NCI-H510A (cell line): ENCODE data around the gene NR2F1.

Source experiments
- DNase-seq: peaks from one replicate; lab custom pipeline; 2025; lab: John Stamatoyannopoulos, UW

Gene NR2F1

GRCh38 chr5:93591323-93591945, 8.4 kb downstream of the NR2F1 start:
- DNase-seq, result no peak

- DNase-seq, result no peak
These were observed 9.9 kb downstream of the NR2F1 start for GRCh38 chr5:93592883-93593282.

- no peak for DNase-seq
These were observed 10.6 kb downstream of the NR2F1 start for GRCh38 chr5:93593476-93594131.

DNA sequence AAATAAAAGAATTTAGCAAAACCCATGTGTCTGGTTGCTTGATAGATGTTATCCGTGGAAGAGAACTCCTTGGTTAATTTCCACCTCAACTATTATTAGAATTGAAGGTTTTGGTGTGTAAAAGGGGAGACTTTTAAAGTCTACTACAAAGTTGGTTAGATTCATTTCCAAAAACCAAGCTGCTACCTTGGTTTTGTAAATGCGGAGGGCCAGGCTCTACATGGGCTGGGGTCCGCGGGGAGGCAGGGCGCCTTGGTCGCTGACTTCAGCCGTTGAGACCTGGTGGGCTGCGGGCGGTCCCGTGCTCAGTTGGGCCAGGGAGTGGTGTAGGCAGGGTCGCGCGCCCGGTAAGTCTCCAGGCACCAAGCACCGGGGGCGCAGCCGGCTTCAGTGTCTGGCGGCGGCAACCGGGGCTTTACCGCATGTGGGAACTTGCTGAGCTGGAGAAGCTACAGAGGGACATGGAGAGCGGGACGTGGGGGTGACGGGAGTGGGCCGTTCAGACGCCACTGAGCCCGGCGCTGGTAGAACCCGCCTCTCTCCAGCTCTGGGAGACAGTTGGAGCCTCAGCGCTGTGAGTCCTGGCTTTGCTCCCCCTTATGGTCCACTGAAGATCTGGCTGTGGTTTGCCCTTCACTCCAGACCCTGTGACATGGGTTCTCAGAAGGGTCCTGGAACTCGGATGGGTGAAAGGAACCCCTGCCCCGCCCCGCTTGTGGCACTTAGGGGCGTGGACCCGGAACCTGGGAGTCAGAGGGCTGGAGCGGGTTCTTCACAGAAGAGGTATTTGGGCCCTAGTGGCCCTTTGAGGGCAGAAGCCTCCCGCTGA, 11.8 kb downstream of the NR2F1 start:
- no peak for DNase-seq

GRCh38 chr5:93595420-93596147, 12.6 kb downstream of the NR2F1 start:
- DNase-seq, result no peak

- DNase-seq, result no peak
These were observed 13.3 kb downstream of the NR2F1 start for GRCh38 chr5:93596310-93596675.

DNA sequence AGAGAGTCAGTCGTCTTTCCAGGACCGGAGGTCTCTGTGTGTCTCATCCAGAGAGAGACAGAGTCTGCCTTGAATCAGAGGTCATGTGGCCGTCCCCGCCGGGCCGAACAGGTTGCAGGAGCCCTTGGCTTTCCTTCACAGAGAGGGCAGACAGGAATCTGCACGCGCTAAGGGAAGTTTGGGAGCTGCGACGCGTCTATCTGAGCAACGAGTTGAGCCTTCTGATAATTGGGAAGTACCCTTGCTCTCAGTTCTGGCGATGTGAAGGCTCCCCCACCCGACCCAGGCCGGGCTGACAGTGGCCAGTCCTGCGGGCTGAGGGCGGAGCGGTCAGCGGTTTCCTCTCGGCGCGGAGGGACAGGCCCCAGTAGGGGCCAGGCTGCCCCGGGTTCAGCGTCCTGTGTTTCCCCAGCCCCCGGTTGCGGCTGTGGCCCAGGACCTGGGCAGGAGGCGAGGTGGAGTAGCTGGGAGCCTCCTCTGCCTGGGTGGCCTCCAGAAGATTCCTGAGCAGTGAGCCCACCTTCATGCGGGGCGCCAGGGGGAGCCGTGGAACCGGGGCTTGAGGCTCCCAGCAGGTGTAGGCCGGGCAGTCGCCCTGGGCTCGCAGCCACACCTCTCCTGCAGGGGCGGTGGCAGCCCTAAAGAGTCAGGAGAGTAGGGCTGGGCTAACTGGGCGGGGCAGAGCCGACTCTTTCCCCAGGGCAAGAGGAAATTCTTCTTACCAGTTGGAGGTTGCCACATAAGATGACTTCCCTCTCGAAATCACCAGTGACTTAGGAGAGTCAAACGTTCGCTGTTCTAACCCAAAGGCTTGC, 13.9 kb downstream of the NR2F1 start:
- DNase-seq, result no peak

GRCh38 chr5:93598091-93599000, 15.3 kb downstream of the NR2F1 start:
- DNase-seq, result no peak

- DNase-seq, result no peak
These were observed 16.0 kb downstream of the NR2F1 start for GRCh38 chr5:93599001-93599379.

GRCh38 chr5:93599399-93600120, 16.5 kb downstream of the NR2F1 start:
- DNase-seq, result no peak

- no peak for DNase-seq
These were observed 17.5 kb downstream of the NR2F1 start for GRCh38 chr5:93600409-93601070.

DNA sequence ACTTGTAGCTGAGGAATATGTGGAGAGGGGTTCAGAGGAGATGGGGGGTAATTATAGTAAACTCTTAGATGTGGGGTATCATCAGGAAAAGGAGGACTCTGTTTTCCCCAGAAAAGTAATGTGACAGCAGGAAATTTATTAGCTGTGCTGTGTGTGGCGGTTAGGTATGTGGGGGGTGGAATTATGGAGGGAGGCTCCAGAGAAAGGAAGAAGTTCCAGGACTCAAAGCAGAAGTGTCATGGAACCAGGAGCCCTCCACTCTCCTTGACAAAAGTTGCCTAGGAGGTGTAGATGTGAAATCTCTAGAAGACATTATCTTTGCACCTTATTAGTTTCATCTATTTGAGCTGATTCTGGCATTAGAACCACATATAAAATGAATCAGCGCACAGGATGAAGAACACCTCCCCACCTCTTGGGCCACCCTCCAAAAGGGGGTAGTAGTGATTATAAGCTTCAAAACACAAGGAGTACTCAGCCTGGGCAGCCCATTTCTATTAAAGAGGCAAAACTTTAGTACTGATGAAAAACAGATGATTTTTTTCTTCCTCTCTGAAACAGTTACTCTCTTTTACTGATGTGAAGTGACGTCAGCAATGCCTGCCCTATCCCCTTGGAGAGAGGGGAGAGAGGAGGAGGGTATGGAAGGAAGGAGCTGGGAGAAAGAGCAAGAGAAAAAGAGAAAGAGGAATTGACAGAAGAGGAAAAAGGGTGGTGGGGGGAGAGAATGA, 18.2 kb downstream of the NR2F1 start:
- no peak for DNase-seq

GRCh38 chr5:93601802-93602155, 18.8 kb downstream of the NR2F1 start:
- DNase-seq, result no peak

DNA sequence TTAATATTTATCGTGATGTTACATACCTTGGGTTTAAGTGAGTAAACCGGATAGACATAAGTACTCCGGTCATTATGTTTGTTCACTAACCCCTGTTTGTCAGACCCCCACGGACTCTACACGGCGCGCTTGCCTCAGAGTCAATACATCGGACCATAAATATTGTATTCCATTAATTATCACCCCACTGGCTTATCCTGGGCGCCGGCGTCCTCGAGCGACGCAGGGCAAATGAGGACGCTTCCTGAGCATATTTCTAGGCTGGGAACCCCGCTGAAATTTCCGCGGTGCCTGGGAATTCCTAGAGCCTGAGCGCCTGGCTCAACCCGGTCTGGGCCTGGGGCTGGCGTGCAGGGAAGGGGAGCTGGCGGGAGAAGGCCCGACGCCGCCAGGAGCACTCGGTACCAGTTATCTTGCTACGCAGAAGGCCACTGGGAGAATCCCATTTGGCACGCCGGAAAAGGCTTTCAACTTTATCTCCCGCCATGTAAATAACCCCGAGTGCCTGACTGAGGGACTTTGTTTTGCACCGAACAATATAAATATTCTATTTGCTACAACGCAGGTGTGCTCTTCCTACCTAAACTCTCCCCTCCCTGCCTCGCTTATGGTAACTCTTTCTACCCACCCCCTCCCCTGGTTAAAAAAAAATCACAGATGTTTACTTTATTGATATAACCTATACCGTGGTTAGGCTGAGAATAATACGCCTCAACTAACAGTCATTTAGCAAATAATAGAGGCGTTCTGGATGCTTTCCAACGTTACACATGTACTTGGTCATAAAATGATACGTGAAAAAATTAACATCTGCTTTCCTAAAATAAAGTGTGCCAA, 19.4 kb downstream of the NR2F1 start:
- no peak for DNase-seq

- DNase-seq, result no peak
These were observed 20.2 kb downstream of the NR2F1 start for GRCh38 chr5:93603078-93603792.

DNA sequence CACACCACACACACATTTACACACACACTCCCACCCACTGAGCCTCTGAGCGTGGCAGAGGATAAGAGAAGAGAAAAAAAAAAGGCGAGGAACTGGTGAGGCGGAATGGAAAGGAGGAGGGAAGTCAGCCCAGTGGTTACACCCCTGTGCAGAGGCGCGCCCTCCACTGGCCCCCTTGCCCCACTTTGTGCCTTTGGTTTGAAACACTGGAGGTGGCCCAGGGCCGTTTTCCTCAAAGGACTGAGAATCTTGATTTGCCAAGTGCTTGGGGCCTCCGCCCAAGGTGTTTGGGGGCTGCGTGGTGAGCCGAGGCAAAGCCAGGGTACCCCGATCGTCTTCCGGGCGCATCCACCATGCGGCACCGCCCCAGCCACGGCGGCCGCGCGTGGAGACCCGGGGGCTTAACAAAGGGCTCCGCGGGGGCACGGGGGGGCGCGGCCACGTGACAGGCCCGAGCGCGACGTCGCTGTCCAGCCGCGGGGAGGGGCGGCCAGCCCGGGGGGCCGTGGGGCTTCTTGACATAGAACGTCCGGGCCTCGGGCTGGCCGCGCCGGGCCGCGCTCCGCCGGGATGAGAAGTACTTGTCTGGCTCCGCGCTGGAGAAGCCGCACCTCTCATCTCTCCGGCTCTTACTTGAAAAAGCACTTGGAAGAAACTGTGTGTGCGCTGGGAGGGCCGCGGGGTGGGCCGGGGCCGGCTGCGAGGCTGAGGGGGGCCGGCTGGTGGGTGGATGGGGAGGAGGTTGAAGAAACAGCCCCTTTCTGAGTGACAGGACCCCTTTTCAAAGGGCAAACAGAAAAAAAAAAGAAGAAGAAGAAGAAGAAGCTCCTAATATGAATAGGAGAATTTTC, 21.0 kb downstream of the NR2F1 start:
- DNase-seq, result no peak
